GM12878 (cell line): ENCODE measurements around the gene AP3S2. TPM values are rescaled to one million over a fixed set of nuclear protein-coding genes. Genes with fewer than 3 reads are reported as not detected.

ENCODE experiments used
- ATAC-seq: fragments of 200-7000 bp; cut with Tn5 transposase; 3 replicates; pipeline ENCODE4 v1.9.1; 2020; ENCODE audit warnings: mild to moderate bottlenecking, moderate library complexity
- BruUV-seq: library from RNA; stranded (reverse); fragments of 400-500 nt; replicated peaks from 2 replicates; lab custom pipeline; 2021; lab: Mats Ljungman, UMichigan
- CTCF ChIA-PET: fragments of 300-600 bp; sonication (Branson Sonifier 250); formaldehyde crosslinking; extraction: SDS; loops from one replicate; lab custom pipeline; 2021; ENCODE audit warnings: inconsistent platforms; lab: Yijun Ruan, JAX
- POLR2A ChIA-PET: fragments of 350-600 bp; formaldehyde crosslinking; extraction: SDS; loops from one replicate; lab custom pipeline; 2021; ENCODE audit warnings: inconsistent platforms; lab: Charles Lee
- RAD21 ChIA-PET: fragments of 300-600 bp; sonication (Branson Sonifier 250); formaldehyde crosslinking; loops from one replicate; lab custom pipeline; 2023; ENCODE audit warnings: antibody characterized with exemption; ENCODE audit not compliant: unreplicated experiment; lab: Charles Lee
- SMC1A ChIA-PET: fragments of 300-600 bp; sonication (Branson Sonifier 250); formaldehyde crosslinking; loops from one replicate; lab custom pipeline; 2023; ENCODE audit not compliant: unreplicated experiment, uncharacterized antibody; lab: Charles Lee
- DNase-seq: peaks from one replicate; pipeline ENCODE4 v3.0.0-alpha.2; 2011; ENCODE audit warnings: low read depth, low spot score
- FAIRE-seq: peaks from 3 replicates; lab custom pipeline; 2011; peaks lifted over from hg19 to GRCh38; lab: Jason Lieb, UNC
- H2AFZ ChIP-seq: 2 replicates; pipeline ENCODE4 v1.6.0; 2011; ENCODE audit warnings: low read depth, low read length, control low read depth; ENCODE audit not compliant: control insufficient read depth
- H3K27ac ChIP-seq: 2 replicates; pipeline ENCODE4 v1.5.1; 2011; ENCODE audit warnings: control low read depth; ENCODE audit not compliant: control insufficient read depth, insufficient read depth
- H3K27me3 ChIP-seq, 2 experiments: replicated peaks in 1 of 2; 2 replicates each; pipeline versions ENCODE4 v1.6.0 to v1.6.1; 2011; ENCODE audit warnings: low read length in 1 of 2; ENCODE audit not compliant: control insufficient read depth in 2 of 2, insufficient read depth in 2 of 2
- H3K36me3 ChIP-seq, 2 experiments: 2 replicates each; pipeline ENCODE4 v1.5.1; 2011; ENCODE audit warnings: low read length in 1 of 2; ENCODE audit not compliant: control insufficient read depth in 2 of 2, insufficient read depth in 2 of 2
- H3K4me1 ChIP-seq: 2 replicates; pipeline ENCODE4 v1.6.1; 2011; ENCODE audit warnings: mild to moderate bottlenecking, low read length, moderate library complexity, mixed read lengths; ENCODE audit not compliant: control insufficient read depth, insufficient read depth
- H3K4me2 ChIP-seq: 2 replicates; pipeline ENCODE4 v1.6.0; 2011; ENCODE audit warnings: control low read depth; ENCODE audit not compliant: control insufficient read depth, insufficient read depth
- H3K4me3 ChIP-seq: fragments of 200-600 bp; sonication (generic); 2 replicates; pipeline ENCODE4 v1.5.1; 2016
- H3K79me2 ChIP-seq: 2 replicates; pipeline ENCODE4 v1.6.0; 2011; ENCODE audit warnings: low read length; ENCODE audit not compliant: control insufficient read depth, insufficient read depth
- H3K9ac ChIP-seq: 2 replicates; pipeline ENCODE4 v1.8.0; 2011; ENCODE audit warnings: low read length, control low read depth, mixed read lengths; ENCODE audit not compliant: control insufficient read depth, insufficient read depth
- H3K9me3 ChIP-seq: replicated peaks from 3 replicates; pipeline ENCODE4 v1.5.1; 2011; ENCODE audit warnings: mild to moderate bottlenecking, low read length; ENCODE audit not compliant: control insufficient read depth, insufficient read depth
- H4K20me1 ChIP-seq: 2 replicates; pipeline ENCODE4 v1.6.0; 2011; ENCODE audit not compliant: control insufficient read depth, insufficient read depth
- ESRRA ChIP-seq: IDR thresholded peaks from 2 replicates; pipeline ENCODE4 v1.6.1; 2012; ENCODE audit warnings: mild to moderate bottlenecking, low read length, improper control_type of control experiment
- IKZF2 ChIP-seq, 2 experiments: fragments of 450-650 bp; IDR thresholded peaks; 2 replicates each; pipeline ENCODE4 v1.6.1; 2017; ENCODE audit warnings: mild to moderate bottlenecking in 2 of 2, moderate library complexity in 2 of 2
- LARP7 ChIP-seq: fragments of 450-650 bp; IDR thresholded peaks from 2 replicates; pipeline ENCODE4 v1.6.1; 2017; ENCODE audit warnings: mild to moderate bottlenecking
- SPI1 ChIP-seq: IDR thresholded peaks from 2 replicates; pipeline ENCODE4 v1.6.1; 2011; ENCODE audit warnings: low read depth, mild to moderate bottlenecking, low read length, moderate library complexity, borderline replicate concordance; ENCODE audit not compliant: insufficient read depth
- WRNIP1 ChIP-seq: IDR thresholded peaks from 2 replicates; pipeline ENCODE4 v1.6.1; 2011; ENCODE audit warnings: low read depth, low read length, improper control_type of control experiment, borderline replicate concordance
- WGBS: methylation state at CpG from one replicate; pipeline ENCODE4 v1.1.6; 2016; ENCODE audit warnings: low lambda C conversion rate; ENCODE audit not compliant: insufficient replicate concordance, insufficient coverage; ENCODE audit errors: missing lambda C conversion rate; 5-methylcytosine and 5-hydroxymethylcytosine counted together
- in situ Hi-C: fragments of 300-500 bp; cut with MboI; formaldehyde crosslinking; loops from 9 replicates; pipeline ENCODE4 v1.14.3; 2018; ENCODE audit warnings: mixed read lengths
- intact Hi-C: fragments of 100-400 bp; cut with micrococcal nuclease; formaldehyde crosslinking; loops from one replicate; pipeline ENCODE4 v1.14.2; 2022; ENCODE audit not compliant: unreplicated experiment
- microRNA-seq: library from miRNA; unstranded; fragments of <30 nt; microRNA quantifications from one replicate; pipeline ENCODE4, GENCODE V29; 2018
- polyA plus RNA-seq, 11 experiments: library from polyadenylated mRNA; depleted of rRNA in 4 of 11; unstranded in 6 of 11; stranded (reverse) in 5 of 11; fragments of >200 nt; fragmentation: Nextera tagmentation in 4 of 11; fragmentation: Illumina TruSeq in 1 of 11; extraction: Ambion mirVana in 4 of 11; extraction: Trizol in 1 of 11; gene quantifications; 1 replicate in 1 of 11; 2 replicates in 10 of 11; pipeline versions ENCODE4 v1.2.1 to v1.2.3, GENCODE V29; 2011 to 2016; ENCODE audit warnings: inconsistent platforms in 2 of 11, missing spikeins in 2 of 11, low read depth in 1 of 11
- small RNA-seq: library from RNA; depleted of rRNA; stranded (forward); fragments of <200 nt; gene quantifications from one replicate; pipeline ENCODE3, GENCODE V24; 2014
- total RNA-seq, 4 experiments: library from RNA; depleted of rRNA in 3 of 4; stranded (reverse); fragments of >200 nt in 3 of 4; fragmentation: Illumina TruSeq in 1 of 4; extraction: Trizol in 1 of 4; gene quantifications; 2 replicates each; pipeline versions ENCODE4 v1.2.1 to v1.2.3, GENCODE V29; 2013 to 2021

Gene AP3S2
- total and polyA plus RNA-seq, 10 of the 15 experiments (the other 5 are each of a cell fraction or from before 2014, with no cell fraction given): 10.0 to 43.6 (median 26.0) TPM

DNA sequence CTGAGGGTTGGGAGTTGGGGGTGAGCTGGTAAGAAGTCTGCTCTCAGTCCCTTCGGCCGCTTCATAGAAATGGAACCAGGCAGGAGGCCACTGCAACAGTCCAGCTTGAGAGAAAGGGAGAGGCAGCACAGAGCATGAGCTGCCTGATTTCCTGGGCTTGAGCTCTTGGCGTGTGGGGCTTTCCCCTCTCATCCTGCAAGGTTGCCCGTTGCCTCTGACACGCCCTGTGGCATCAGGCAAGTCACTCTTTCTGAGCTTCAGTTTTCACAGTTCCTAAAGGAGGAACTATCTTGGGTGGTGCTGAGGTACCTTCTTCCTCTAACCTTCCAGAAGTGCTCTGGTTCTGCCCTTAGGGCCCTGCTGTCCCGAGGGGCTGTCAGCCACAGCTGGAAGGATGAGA lies 112.7 kb downstream of the AP3S2 start:
- RAD21 ChIA-PET: interaction anchor here (1.0 to 2.3 kb wide), 2 partner anchors 14 to 94 kb away, joined by 4 to 15 read pairs; no protein-coding TSS in a partner anchor
- no peaks in the 10 kb centered on the region for H3K36me3 ChIP-seq
- no peaks in the 10 kb centered on the region for H3K79me2 ChIP-seq
- no peaks in the 10 kb centered on the region; the same call in 2 of the 3 replicates for H3K9me3 ChIP-seq
- peaks cover 30% of the 10 kb centered on the region for H3K4me1 ChIP-seq
- FAIRE-seq: peak; percentile 91
- intact Hi-C loops: no loop called here
- DNase-seq: no peak
- BruUV-seq: no TSS peak
- H4K20me1 ChIP-seq: no peaks in the 10 kb centered on the region
- H3K4me2 ChIP-seq: peak overlapping the region; percentile 92
- TF ChIP-seq IKZF2 (IDR thresholded peaks at IDR 0.05): 0 out of 4 replicates have a peak, but pooled peaks of 1 of the 2 experiments have one; percentile 14
- TF ChIP-seq SPI1: no peak
- H2AFZ ChIP-seq: peak overlapping the region; percentile 73
- SMC1A ChIA-PET: interaction anchor here (0.7 to 2.3 kb wide), 5 partner anchors 15 to 94 kb away, joined by 3 to 13 read pairs (median 3); no protein-coding TSS in a partner anchor
- CTCF ChIA-PET: interaction anchor here (1.0 to 2.0 kb wide), 6 partner anchors 20 to 109 kb away, joined by 3 to 14 read pairs (median 4); no protein-coding TSS in a partner anchor
- ATAC-seq: peak; percentile 68
- in situ Hi-C loops: no loop called here
- POLR2A ChIA-PET: interaction anchor here (0.5 to 1.0 kb wide), 2 partner anchors 14 to 20 kb away, joined by 3 read pairs; no protein-coding TSS in a partner anchor
- 0 out of 2 replicates have a peak overlapping the region, but pooled peaks have one; percentile 24 for H3K4me3 ChIP-seq
- no peaks in the 10 kb centered on the region for H3K27me3 ChIP-seq
- 0% methylated on average over 6 of the region's 6 CpGs for WGBS
- peak overlapping the region; percentile 35 for H3K9ac ChIP-seq
- H3K27ac ChIP-seq: peak overlapping the region; percentile 17; the same call in 1 of the 2 replicates

DNA sequence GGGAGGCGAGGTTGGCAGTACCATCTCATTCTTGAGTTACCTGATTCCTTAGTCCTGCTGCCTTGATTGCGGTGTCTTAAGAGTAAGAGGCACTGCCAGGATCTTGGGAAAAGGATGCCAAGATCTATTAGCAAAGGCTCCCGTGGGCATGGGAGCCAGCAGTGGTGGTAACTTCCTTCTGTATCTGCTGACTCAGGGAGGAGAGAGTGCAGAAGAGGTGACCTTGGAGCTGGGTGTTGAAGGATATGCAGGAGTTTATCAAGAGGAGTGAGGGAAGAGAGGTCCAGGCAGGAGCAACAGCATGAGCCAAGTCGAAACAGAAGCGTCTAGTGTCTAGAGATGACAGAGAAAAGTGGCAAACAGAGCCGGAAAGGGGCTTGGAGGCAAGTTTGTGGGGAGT lies 113.2 kb downstream of the AP3S2 start:
- DNase-seq (no peak), ATAC-seq (no peak)
- no peaks in the 10 kb centered on the region for H4K20me1 ChIP-seq
- CTCF ChIA-PET: interaction anchor here (1.0 to 2.0 kb wide), 6 partner anchors 20 to 110 kb away, joined by 3 to 14 read pairs (median 4); no protein-coding TSS in a partner anchor
- intact Hi-C loops: no loop called here
- H3K4me1 ChIP-seq: peaks cover 31% of the 10 kb centered on the region
- H3K9me3 ChIP-seq: no peaks in the 10 kb centered on the region; the same call in 2 of the 3 replicates
- no TSS peak for BruUV-seq
- peak overlapping the region; percentile 17; the same call in 1 of the 2 replicates for H3K27ac ChIP-seq
- H3K4me3 ChIP-seq: no peak overlapping the region
- 33% methylated on average over 6 of the region's 6 CpGs for WGBS
- H3K36me3 ChIP-seq: no peaks in the 10 kb centered on the region
- H3K79me2 ChIP-seq: no peaks in the 10 kb centered on the region
- peak overlapping the region; percentile 14; the same call in 1 of the 2 replicates for H3K9ac ChIP-seq
- H2AFZ ChIP-seq: peak overlapping the region; percentile 73
- H3K27me3 ChIP-seq: no peaks in the 10 kb centered on the region
- SMC1A ChIA-PET: interaction anchor here (0.7 to 2.3 kb wide), 4 partner anchors 15 to 94 kb away, joined by 3 to 13 read pairs (median 3); no protein-coding TSS in a partner anchor
- RAD21 ChIA-PET: interaction anchor here (1.0 to 2.3 kb wide), 2 partner anchors 15 to 94 kb away, joined by 4 to 15 read pairs; no protein-coding TSS in a partner anchor
- no peak for TF ChIP-seq LARP7
- no peak for TF ChIP-seq ESRRA
- no peak for TF ChIP-seq WRNIP1
- TF ChIP-seq, all 136 proteins: peak for 0
- POLR2A ChIA-PET: interaction anchor here (0.5 to 1.0 kb wide), 2 partner anchors 15 to 19 kb away, joined by 3 read pairs; no protein-coding TSS in a partner anchor
- H3K4me2 ChIP-seq: peak overlapping the region; percentile 92
- FAIRE-seq: no peak
- in situ Hi-C loops: no loop called here

Small RNA genes lying within 50 kb of the gene (microRNA-seq; reads per million reads assigned to microRNA genes)
- gene MIR5009 (0.75 reads per million), gene MIR5094 (0.56 reads per million)

Small RNA genes lying within 50 kb of the gene (small RNA-seq; reads per million reads assigned to genes)
- gene MIR5009 (0.12 reads per million), gene MIR5094 (2.0 reads per million, percentile 61 among the genes with 10 or more reads in this experiment), gene RNU6-1111P (not detected), gene RNU7-111P (not detected)

Other genes with a start within 250 kb of the AP3S2 start
Only the 7 nearest of the 10 such genes appear.
- gene PEX11A, start 203.2 kb downstream of the AP3S2 start, total RNA-seq (2014; rRNA removed): 1.9 and 2.5 TPM in 2 replicates
- 2.0 and 2.1 TPM in 2 replicates for gene PEX11A, start 203.2 kb downstream of the AP3S2 start, total RNA-seq (2014; rRNA removed; fragmentation: Illumina TruSeq; extraction: Trizol)
- gene PEX11A, start 203.2 kb downstream of the AP3S2 start, total RNA-seq (2021): 2.0 and 2.8 TPM in 2 replicates
- gene PEX11A, start 203.2 kb downstream of the AP3S2 start, polyA plus RNA-seq (2011; rRNA removed): 1.4 and 1.5 TPM in 2 replicates
- 1.8 and 2.1 TPM in 2 replicates for gene PEX11A, start 203.2 kb downstream of the AP3S2 start, polyA plus RNA-seq (2014; fragmentation: Illumina TruSeq; extraction: Trizol)
- gene PEX11A, start 203.2 kb downstream of the AP3S2 start, polyA plus RNA-seq (2014; fragmentation: Nextera tagmentation; extraction: Ambion mirVana): 1 to 10 TPM; 1.4 to 1.5 TPM
- gene PEX11A, start 203.2 kb downstream of the AP3S2 start, polyA plus RNA-seq (2014; rRNA removed): 2.1 and 3.5 TPM in 2 replicates
- gene PEX11A, start 203.2 kb downstream of the AP3S2 start, polyA plus RNA-seq (2016; fragmentation: Nextera tagmentation; extraction: Ambion mirVana): 1 to 10 TPM; 1.7 to 2.1 TPM
- gene WDR93, start 203.2 kb downstream of the AP3S2 start, total RNA-seq (2014; rRNA removed): not detected in 2 replicates
- gene WDR93, start 203.2 kb downstream of the AP3S2 start, total RNA-seq (2014; rRNA removed; fragmentation: Illumina TruSeq; extraction: Trizol): not detected in 2 replicates
- not detected in 2 replicates for gene WDR93, start 203.2 kb downstream of the AP3S2 start, total RNA-seq (2021)
- not detected in 2 replicates for gene WDR93, start 203.2 kb downstream of the AP3S2 start, polyA plus RNA-seq (2011; rRNA removed)
- gene WDR93, start 203.2 kb downstream of the AP3S2 start, polyA plus RNA-seq (2014; fragmentation: Illumina TruSeq; extraction: Trizol): not detected in 2 replicates
- not detected for gene WDR93, start 203.2 kb downstream of the AP3S2 start, polyA plus RNA-seq (2014; fragmentation: Nextera tagmentation; extraction: Ambion mirVana)
- gene WDR93, start 203.2 kb downstream of the AP3S2 start, polyA plus RNA-seq (2014; rRNA removed): not detected in 2 replicates
- not detected for gene WDR93, start 203.2 kb downstream of the AP3S2 start, polyA plus RNA-seq (2016; fragmentation: Nextera tagmentation; extraction: Ambion mirVana)
- gene MESP1, start 142.7 kb downstream of the AP3S2 start, total RNA-seq (2014; rRNA removed): 0.73 and 0.82 TPM in 2 replicates
- gene MESP1, start 142.7 kb downstream of the AP3S2 start, total RNA-seq (2014; rRNA removed; fragmentation: Illumina TruSeq; extraction: Trizol): 0.04 and 0.14 TPM in 2 replicates
- 0.27 and 1.1 TPM in 2 replicates for gene MESP1, start 142.7 kb downstream of the AP3S2 start, total RNA-seq (2021)
- 0.24 and 0.45 TPM in 2 replicates for gene MESP1, start 142.7 kb downstream of the AP3S2 start, polyA plus RNA-seq (2011; rRNA removed)
- gene MESP1, start 142.7 kb downstream of the AP3S2 start, polyA plus RNA-seq (2014; fragmentation: Illumina TruSeq; extraction: Trizol): 0.09 TPM in 1 of 2 replicates, not detected in the other
- not detected for gene MESP1, start 142.7 kb downstream of the AP3S2 start, polyA plus RNA-seq (2014; fragmentation: Nextera tagmentation; extraction: Ambion mirVana)
- gene MESP1, start 142.7 kb downstream of the AP3S2 start, polyA plus RNA-seq (2014; rRNA removed): 0.19 and 0.20 TPM in 2 replicates
- gene MESP1, start 142.7 kb downstream of the AP3S2 start, polyA plus RNA-seq (2016; fragmentation: Nextera tagmentation; extraction: Ambion mirVana): under 1 TPM; 0.70 to 1.00 TPM
- gene MESP2, start 117.7 kb downstream of the AP3S2 start, total RNA-seq (2014; rRNA removed): not detected in 2 replicates
- not detected in 2 replicates for gene MESP2, start 117.7 kb downstream of the AP3S2 start, total RNA-seq (2014; rRNA removed; fragmentation: Illumina TruSeq; extraction: Trizol)
- not detected in 2 replicates for gene MESP2, start 117.7 kb downstream of the AP3S2 start, total RNA-seq (2021)
- not detected in 2 replicates for gene MESP2, start 117.7 kb downstream of the AP3S2 start, polyA plus RNA-seq (2011; rRNA removed)
- not detected in 2 replicates for gene MESP2, start 117.7 kb downstream of the AP3S2 start, polyA plus RNA-seq (2014; fragmentation: Illumina TruSeq; extraction: Trizol)
- not detected for gene MESP2, start 117.7 kb downstream of the AP3S2 start, polyA plus RNA-seq (2014; fragmentation: Nextera tagmentation; extraction: Ambion mirVana)
- 0.04 TPM in 1 of 2 replicates, not detected in the other for gene MESP2, start 117.7 kb downstream of the AP3S2 start, polyA plus RNA-seq (2014; rRNA removed)
- gene MESP2, start 117.7 kb downstream of the AP3S2 start, polyA plus RNA-seq (2016; fragmentation: Nextera tagmentation; extraction: Ambion mirVana): not detected
- not detected in 2 replicates for gene ANPEP, start 79.1 kb downstream of the AP3S2 start, total RNA-seq (2014; rRNA removed)
- gene ANPEP, start 79.1 kb downstream of the AP3S2 start, total RNA-seq (2014; rRNA removed; fragmentation: Illumina TruSeq; extraction: Trizol): not detected in 2 replicates
- 0.58 and 0.87 TPM in 2 replicates for gene ANPEP, start 79.1 kb downstream of the AP3S2 start, total RNA-seq (2021)
- not detected in 2 replicates for gene ANPEP, start 79.1 kb downstream of the AP3S2 start, polyA plus RNA-seq (2011; rRNA removed)
- gene ANPEP, start 79.1 kb downstream of the AP3S2 start, polyA plus RNA-seq (2014; fragmentation: Illumina TruSeq; extraction: Trizol): 0.05 and 0.18 TPM in 2 replicates
- not detected for gene ANPEP, start 79.1 kb downstream of the AP3S2 start, polyA plus RNA-seq (2014; fragmentation: Nextera tagmentation; extraction: Ambion mirVana)
- gene ANPEP, start 79.1 kb downstream of the AP3S2 start, polyA plus RNA-seq (2014; rRNA removed): not detected in 2 replicates
- gene ANPEP, start 79.1 kb downstream of the AP3S2 start, polyA plus RNA-seq (2016; fragmentation: Nextera tagmentation; extraction: Ambion mirVana): under 1 TPM; 0.19 to 0.24 TPM
- not detected in 2 replicates for gene ARPIN, start 19.0 kb upstream of the AP3S2 start, total RNA-seq (2014; rRNA removed)
- not detected in 2 replicates for gene ARPIN, start 19.0 kb upstream of the AP3S2 start, total RNA-seq (2014; rRNA removed; fragmentation: Illumina TruSeq; extraction: Trizol)
- gene ARPIN, start 19.0 kb upstream of the AP3S2 start, total RNA-seq (2021): not detected in 2 replicates
- not detected in 2 replicates for gene ARPIN, start 19.0 kb upstream of the AP3S2 start, polyA plus RNA-seq (2011; rRNA removed)
- not detected in 2 replicates for gene ARPIN, start 19.0 kb upstream of the AP3S2 start, polyA plus RNA-seq (2014; fragmentation: Illumina TruSeq; extraction: Trizol)
- under 1 TPM in 1 of 2 experiments, not detected in 1; 0.02 TPM for gene ARPIN, start 19.0 kb upstream of the AP3S2 start, polyA plus RNA-seq (2014; fragmentation: Nextera tagmentation; extraction: Ambion mirVana)
- gene ARPIN, start 19.0 kb upstream of the AP3S2 start, polyA plus RNA-seq (2014; rRNA removed): not detected in 2 replicates
- under 1 TPM in 1 of 2 experiments, not detected in 1; 0.04 TPM for gene ARPIN, start 19.0 kb upstream of the AP3S2 start, polyA plus RNA-seq (2016; fragmentation: Nextera tagmentation; extraction: Ambion mirVana)
- gene ZNF710, start 107.3 kb upstream of the AP3S2 start, total RNA-seq (2014; rRNA removed): 17.3 and 23.0 TPM in 2 replicates
- gene ZNF710, start 107.3 kb upstream of the AP3S2 start, total RNA-seq (2014; rRNA removed; fragmentation: Illumina TruSeq; extraction: Trizol): 11.3 and 13.7 TPM in 2 replicates
- gene ZNF710, start 107.3 kb upstream of the AP3S2 start, total RNA-seq (2021): 31.5 and 43.5 TPM in 2 replicates
- 4.0 and 6.6 TPM in 2 replicates for gene ZNF710, start 107.3 kb upstream of the AP3S2 start, polyA plus RNA-seq (2011; rRNA removed)
- gene ZNF710, start 107.3 kb upstream of the AP3S2 start, polyA plus RNA-seq (2014; fragmentation: Illumina TruSeq; extraction: Trizol): 3.6 and 13.1 TPM in 2 replicates
- 1 to 10 TPM; 1.4 to 4.5 TPM for gene ZNF710, start 107.3 kb upstream of the AP3S2 start, polyA plus RNA-seq (2014; fragmentation: Nextera tagmentation; extraction: Ambion mirVana)
- gene ZNF710, start 107.3 kb upstream of the AP3S2 start, polyA plus RNA-seq (2014; rRNA removed): 13.5 and 16.7 TPM in 2 replicates
- 1 to 10 TPM; 4.1 to 5.1 TPM for gene ZNF710, start 107.3 kb upstream of the AP3S2 start, polyA plus RNA-seq (2016; fragmentation: Nextera tagmentation; extraction: Ambion mirVana)